Measurements from ENCODE around the gene PSMD10.

The PSMD10 gene

DNA sequence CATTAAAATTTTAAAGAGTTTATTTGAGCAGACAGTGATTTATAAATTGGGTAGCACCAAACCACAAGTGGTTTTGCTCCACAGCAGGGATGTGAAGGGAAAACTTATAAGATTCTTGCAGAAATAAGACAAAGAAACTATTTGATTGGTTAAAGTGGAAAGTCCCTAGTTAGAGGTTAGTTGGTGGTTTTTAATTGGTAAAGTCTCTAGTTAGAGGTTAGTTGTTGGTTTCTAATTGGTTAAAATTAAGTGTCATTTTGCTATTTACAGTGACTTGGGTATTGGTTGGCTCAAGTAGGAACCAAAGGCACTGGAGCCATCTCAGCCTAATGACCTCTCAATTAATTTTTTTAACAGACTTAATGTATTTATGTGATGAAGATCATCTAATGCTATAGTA is 23.2 kb upstream of the PSMD10 start:
- H3K36me3 ChIP-seq (replicated peaks), result no peaks in the 10 kb centered on the region
- in situ Hi-C loops (cut with MboI; ENCODE audit: low sequenced_read_pairs), result no loop called here
- no peaks in the 10 kb centered on the region for H3K9me3 ChIP-seq
- no peak for DNase-seq (ENCODE audit: low spot score in 2 of 2)
- H3K4me1 ChIP-seq, result no peaks in the 10 kb centered on the region
- no peak overlapping the region for H3K4me3 ChIP-seq
- H3K27me3 ChIP-seq (ENCODE audit: low read depth), result no peaks in the 10 kb centered on the region

DNA sequence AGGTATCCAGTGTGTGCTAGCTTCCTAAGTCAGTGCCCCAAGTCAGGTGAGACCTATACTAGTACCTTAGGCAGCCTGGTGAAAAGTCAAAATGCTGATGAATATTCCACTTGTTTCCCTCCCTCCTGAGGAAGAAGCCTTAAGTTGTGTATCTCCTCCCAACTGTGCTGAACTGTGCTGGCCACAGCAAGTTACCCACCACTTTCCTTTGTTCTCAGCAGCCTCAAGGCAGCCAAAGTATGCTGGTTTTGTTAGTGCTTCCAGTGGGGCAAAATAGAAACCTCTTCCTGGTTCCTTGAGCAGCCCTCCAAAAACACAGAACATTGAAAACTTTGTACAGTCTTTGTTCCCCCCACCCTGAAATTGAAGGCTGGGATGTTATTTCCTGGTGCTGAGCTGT is 14.1 kb upstream of the PSMD10 start:
- 0 out of 2 replicates have a peak, but pooled peaks cover 2% of the 10 kb centered on the region for H3K27me3 ChIP-seq (ENCODE audit: low read depth)
- DNase-seq (ENCODE audit: low spot score in 2 of 2), result no peak
- no peak overlapping the region for H3K4me3 ChIP-seq
- H3K4me1 ChIP-seq, result no peaks in the 10 kb centered on the region
- no peaks in the 10 kb centered on the region for H3K9me3 ChIP-seq
- H3K36me3 ChIP-seq (replicated peaks), result no peaks in the 10 kb centered on the region
- in situ Hi-C loops (cut with MboI; ENCODE audit: low sequenced_read_pairs), result no loop called here

GRCh38 chrX:108097380-108097779 is 6.0 kb upstream of the PSMD10 start:
- no peak for DNase-seq (ENCODE audit: low spot score in 2 of 2)
- Histone ChIP-seq H3K4me1 (0 out of 2 replicates have a peak, but pooled peaks cover 1% of the 10 kb centered on the region), H3K36me3 (replicated peaks) (no peaks in the 10 kb centered on the region), H3K4me3 (no peak overlapping the region), H3K9me3 (no peaks in the 10 kb centered on the region), H3K27me3 (ENCODE audit: low read depth) (0 out of 2 replicates have a peak, but pooled peaks cover 2% of the 10 kb centered on the region)
- in situ Hi-C loops (cut with MboI; ENCODE audit: low sequenced_read_pairs), result no loop called here

- H3K4me3 ChIP-seq, result peak overlapping the region; percentile 69
- no peaks in the 10 kb centered on the region for H3K9me3 ChIP-seq
- peaks cover 8% of the 10 kb centered on the region for H3K4me1 ChIP-seq
- H3K36me3 ChIP-seq (replicated peaks), result peaks cover 14% of the 10 kb centered on the region
- H3K27me3 ChIP-seq (ENCODE audit: low read depth), result no peaks in the 10 kb centered on the region
- no peak for DNase-seq (ENCODE audit: low spot score in 2 of 2)
- in situ Hi-C loops (cut with MboI; ENCODE audit: low sequenced_read_pairs), result no loop called here
These were observed 543 bp upstream of the PSMD10 start for GRCh38 chrX:108091878-108092291.

DNA sequence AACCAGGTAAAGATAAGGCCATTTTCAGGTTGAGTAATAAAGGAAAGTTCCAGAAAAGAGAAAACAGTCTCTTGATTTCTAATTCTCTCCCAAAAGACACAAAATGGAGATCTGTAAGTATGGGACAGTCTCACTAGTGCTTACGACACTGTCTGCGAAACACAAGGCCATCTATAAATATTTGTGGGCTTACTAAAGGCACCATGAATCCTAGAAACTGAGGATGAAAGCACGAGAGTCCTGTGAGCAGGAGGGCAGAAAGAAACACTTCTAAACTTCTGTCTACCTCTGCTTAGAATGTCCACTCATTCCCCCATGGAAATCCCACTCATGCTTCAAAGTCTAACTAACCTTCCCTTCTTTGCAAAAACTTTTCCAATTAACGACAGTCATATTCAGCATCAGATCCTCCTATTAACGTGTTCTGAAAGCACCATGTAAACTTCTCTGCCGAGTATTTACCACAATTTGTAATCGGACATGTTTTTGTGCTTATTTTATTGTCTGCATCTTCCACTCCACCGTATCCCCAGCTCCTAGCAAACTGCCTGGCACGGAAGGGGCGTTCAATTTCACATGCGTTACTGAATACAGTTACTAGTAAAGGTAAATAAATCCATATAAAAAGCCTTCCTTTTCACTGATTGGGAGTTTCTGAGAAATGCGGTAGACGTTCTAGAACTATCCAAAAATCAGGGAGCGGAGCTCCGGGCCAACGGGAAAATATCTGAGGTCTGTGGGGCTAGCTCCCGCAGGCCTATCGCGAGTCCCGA is 665 bp downstream of the PSMD10 start:
- H3K36me3 ChIP-seq (replicated peaks), result peaks cover 25% of the 10 kb centered on the region
- H3K4me3 ChIP-seq, result peak overlapping the region; percentile 69
- H3K9me3 ChIP-seq, result no peaks in the 10 kb centered on the region
- H3K4me1 ChIP-seq, result peaks cover 8% of the 10 kb centered on the region
- DNase-seq (ENCODE audit: low spot score in 2 of 2), result peak in 1 of 2 experiments; percentile 13
- in situ Hi-C loops (cut with MboI; ENCODE audit: low sequenced_read_pairs), result no loop called here
- no peaks in the 10 kb centered on the region for H3K27me3 ChIP-seq (ENCODE audit: low read depth)

DNA sequence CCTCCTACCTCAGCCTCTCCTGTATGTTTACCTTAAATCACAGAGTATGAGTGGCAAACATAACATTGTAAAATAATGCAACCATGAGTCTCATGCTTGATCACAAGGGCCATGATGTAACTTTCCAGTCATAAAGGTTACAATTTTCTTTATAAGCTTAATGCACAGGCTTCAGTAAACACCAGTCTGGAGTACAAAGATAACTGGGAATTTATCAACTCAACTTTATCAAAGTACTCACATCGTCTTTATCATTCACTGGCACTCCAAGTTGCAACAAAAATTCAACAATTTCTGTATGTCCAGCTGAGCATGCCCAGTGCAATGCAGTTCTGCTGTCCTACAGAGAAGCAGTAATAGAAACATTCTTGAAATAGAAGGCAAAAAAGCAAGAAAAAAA is 2.8 kb downstream of the PSMD10 start:
- DNase-seq (ENCODE audit: low spot score in 2 of 2), result no peak
- in situ Hi-C loops (cut with MboI; ENCODE audit: low sequenced_read_pairs), result no loop called here
- Histone ChIP-seq H3K9me3 (no peaks in the 10 kb centered on the region), H3K4me3 (no peak overlapping the region), H3K36me3 (replicated peaks) (peaks cover 34% of the 10 kb centered on the region), H3K27me3 (ENCODE audit: low read depth) (no peaks in the 10 kb centered on the region), H3K4me1 (peaks cover 8% of the 10 kb centered on the region)

DNA sequence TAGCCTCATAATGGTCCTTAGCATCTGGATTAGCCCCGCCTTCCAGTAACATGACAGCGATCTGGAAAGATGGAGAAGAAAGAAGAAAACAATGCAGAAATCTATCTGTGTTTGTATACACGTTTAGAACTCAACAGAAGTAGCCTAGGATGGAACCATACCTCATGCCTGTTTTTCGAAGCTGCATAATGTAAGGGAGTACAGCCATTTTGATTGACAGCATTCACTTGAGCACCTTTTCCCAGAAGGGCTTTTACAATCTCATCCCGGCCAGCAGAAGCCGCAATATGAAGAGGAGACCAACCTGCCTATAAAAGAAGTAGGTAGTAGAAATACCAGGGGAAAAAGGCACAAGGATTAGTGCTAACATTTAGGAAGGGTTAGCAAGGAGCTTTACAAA is 3.5 kb downstream of the PSMD10 start:
- H3K9me3 ChIP-seq, result no peaks in the 10 kb centered on the region
- H3K4me1 ChIP-seq, result peaks cover 8% of the 10 kb centered on the region
- H3K36me3 ChIP-seq (replicated peaks), result peaks cover 34% of the 10 kb centered on the region
- in situ Hi-C loops (cut with MboI; ENCODE audit: low sequenced_read_pairs), result no loop called here
- DNase-seq (ENCODE audit: low spot score in 2 of 2), result no peak
- H3K4me3 ChIP-seq, result no peak overlapping the region
- H3K27me3 ChIP-seq (ENCODE audit: low read depth), result no peaks in the 10 kb centered on the region

DNA sequence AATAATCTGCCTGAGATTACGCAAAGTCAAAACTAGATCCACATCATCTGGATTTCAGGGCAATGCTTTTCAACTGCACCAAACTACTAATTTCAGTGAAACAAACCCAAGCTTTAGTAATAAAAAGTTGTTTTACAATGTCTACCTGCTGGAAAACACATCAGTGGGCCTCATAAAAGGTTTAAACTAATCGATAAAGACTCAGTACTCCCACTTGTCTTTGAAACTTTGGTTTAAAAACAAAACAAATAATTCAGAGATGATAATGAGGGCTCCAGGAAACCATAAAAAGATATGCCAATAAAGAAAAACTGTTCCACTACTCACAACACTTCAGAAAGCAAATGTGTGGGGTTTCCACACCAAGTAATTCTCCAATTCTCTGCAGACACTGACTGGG is 10.2 kb downstream of the PSMD10 start:
- in situ Hi-C loops (cut with MboI; ENCODE audit: low sequenced_read_pairs), result no loop called here

GRCh38 chrX:108072746-108073145 is 18.6 kb downstream of the PSMD10 start:
- peaks cover 49% of the 10 kb centered on the region for H3K27me3 ChIP-seq (ENCODE audit: low read depth)
- H3K36me3 ChIP-seq (replicated peaks), result no peaks in the 10 kb centered on the region
- no peak for DNase-seq (ENCODE audit: low spot score in 2 of 2)
- H3K4me3 ChIP-seq, result no peak overlapping the region
- no peaks in the 10 kb centered on the region for H3K9me3 ChIP-seq
- in situ Hi-C loops (cut with MboI; ENCODE audit: low sequenced_read_pairs), result loop anchor here (25.0 kb wide), 1 partner anchor 410 kb away; no protein-coding TSS in a partner anchor
- no peaks in the 10 kb centered on the region for H3K4me1 ChIP-seq

More for the DNA sequence above, 10.2 kb downstream of the PSMD10 start:
- DNase-seq (ENCODE audit: low spot score in 2 of 2), result no peak
- Histone ChIP-seq H3K4me3 (no peak overlapping the region), H3K27me3 (ENCODE audit: low read depth) (no peaks in the 10 kb centered on the region), H3K4me1 (no peaks in the 10 kb centered on the region), H3K36me3 (replicated peaks) (peaks cover 13% of the 10 kb centered on the region), H3K9me3 (no peaks in the 10 kb centered on the region)

DNA sequence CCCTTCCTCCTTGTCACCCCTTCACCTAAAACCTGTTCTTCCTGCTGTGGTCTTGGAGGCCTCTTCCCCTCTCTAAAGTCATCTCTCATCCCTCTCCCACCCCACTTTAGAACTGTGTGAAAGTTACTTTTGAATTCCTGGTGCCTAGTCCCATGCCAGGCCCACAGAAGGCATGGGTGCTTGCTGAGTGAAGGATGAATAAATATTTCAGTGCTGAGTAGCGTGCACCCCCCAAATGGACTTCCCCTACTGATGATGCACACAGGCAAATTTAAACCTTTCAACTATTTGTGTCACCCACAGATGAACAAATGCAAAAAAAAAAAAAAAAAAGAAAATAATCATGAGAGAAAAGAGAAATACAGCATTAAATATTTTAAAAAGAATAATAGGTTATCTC is 19.8 kb downstream of the PSMD10 start:
- H3K9me3 ChIP-seq, result no peaks in the 10 kb centered on the region
- no peak overlapping the region for H3K4me3 ChIP-seq
- no peaks in the 10 kb centered on the region for H3K36me3 ChIP-seq (replicated peaks)
- no peak for DNase-seq (ENCODE audit: low spot score in 2 of 2)
- no peaks in the 10 kb centered on the region for H3K4me1 ChIP-seq
- peaks cover 56% of the 10 kb centered on the region for H3K27me3 ChIP-seq (ENCODE audit: low read depth)
- in situ Hi-C loops (cut with MboI; ENCODE audit: low sequenced_read_pairs), result loop anchor here (25.0 kb wide), 1 partner anchor 409 kb away; no protein-coding TSS in a partner anchor

- no peak for DNase-seq (ENCODE audit: low spot score in 2 of 2)
- in situ Hi-C loops (cut with MboI; ENCODE audit: low sequenced_read_pairs), result loop anchor here (25.0 kb wide), 1 partner anchor 409 kb away; no protein-coding TSS in a partner anchor
- Histone ChIP-seq H3K36me3 (replicated peaks) (no peaks in the 10 kb centered on the region), H3K4me3 (no peak overlapping the region), H3K9me3 (no peaks in the 10 kb centered on the region), H3K27me3 (ENCODE audit: low read depth) (peaks cover 56% of the 10 kb centered on the region), H3K4me1 (no peaks in the 10 kb centered on the region)
These were observed 20.5 kb downstream of the PSMD10 start for GRCh38 chrX:108070891-108071290.

GRCh38 chrX:108068121-108068520 is 23.2 kb downstream of the PSMD10 start:
- no peaks in the 10 kb centered on the region for H3K4me1 ChIP-seq
- peaks cover 33% of the 10 kb centered on the region for H3K27me3 ChIP-seq (ENCODE audit: low read depth)
- in situ Hi-C loops (cut with MboI; ENCODE audit: low sequenced_read_pairs), result loop anchor here (5.0 to 25.0 kb wide), 2 partner anchors 51 to 406 kb away; no protein-coding TSS in a partner anchor
- DNase-seq (ENCODE audit: low spot score in 2 of 2), result no peak
- H3K36me3 ChIP-seq (replicated peaks), result no peaks in the 10 kb centered on the region
- H3K4me3 ChIP-seq, result no peak overlapping the region
- H3K9me3 ChIP-seq, result no peaks in the 10 kb centered on the region

GRCh38 chrX:108064613-108065012 is 26.7 kb downstream of the PSMD10 start:
- in situ Hi-C loops (cut with MboI; ENCODE audit: low sequenced_read_pairs), result loop anchor here (5.0 to 25.0 kb wide), 2 partner anchors 47 to 402 kb away; no protein-coding TSS in a partner anchor
- peaks cover 18% of the 10 kb centered on the region for H3K27me3 ChIP-seq (ENCODE audit: low read depth)
- DNase-seq (ENCODE audit: low spot score in 2 of 2), result no peak
- no peaks in the 10 kb centered on the region for H3K36me3 ChIP-seq (replicated peaks)
- no peaks in the 10 kb centered on the region for H3K4me1 ChIP-seq
- H3K4me3 ChIP-seq, result no peak overlapping the region
- H3K9me3 ChIP-seq, result no peaks in the 10 kb centered on the region

DNA sequence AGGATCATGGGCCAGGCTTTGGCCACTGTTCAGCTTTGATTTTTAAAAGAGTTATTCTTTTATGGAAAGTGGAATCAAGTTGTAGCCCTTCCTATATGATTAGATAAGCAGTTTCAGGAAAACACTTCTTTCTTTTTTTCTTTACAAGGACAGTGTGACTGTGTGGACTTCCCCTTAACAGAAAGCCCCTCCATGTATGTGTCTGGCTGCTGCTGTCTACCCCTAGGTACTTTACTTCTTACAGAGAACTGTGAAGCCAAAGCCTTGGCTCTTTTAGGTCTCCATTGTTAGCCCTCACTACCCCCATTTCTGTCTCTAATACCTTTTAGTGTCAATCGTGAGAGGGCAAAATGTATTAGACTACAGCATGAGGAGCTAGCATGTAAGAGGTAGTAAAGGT is 27.3 kb downstream of the PSMD10 start:
- DNase-seq (ENCODE audit: low spot score in 2 of 2), result no peak
- H3K4me1 ChIP-seq, result no peaks in the 10 kb centered on the region
- H3K9me3 ChIP-seq, result no peaks in the 10 kb centered on the region
- in situ Hi-C loops (cut with MboI; ENCODE audit: low sequenced_read_pairs), result loop anchor here (25.0 kb wide), 1 partner anchor 402 kb away; no protein-coding TSS in a partner anchor
- peaks cover 18% of the 10 kb centered on the region for H3K27me3 ChIP-seq (ENCODE audit: low read depth)
- H3K4me3 ChIP-seq, result no peak overlapping the region
- no peaks in the 10 kb centered on the region for H3K36me3 ChIP-seq (replicated peaks)
